Adrenal gland (tissue), 12 donors: ENCODE data around the gene EPHB6. TPM values are rescaled to one million over a fixed set of nuclear protein-coding genes. Genes with fewer than 3 reads are reported as not detected.

ENCODE experiments used
- DNase-seq, 7 donors: peaks; one replicate each; pipeline ENCODE4 v3.0.0-alpha.2; 2019 to 2020
- H3K27ac ChIP-seq, 5 donors: fragments of 200-600 bp; sonication (generic) in 4 of 5; 1 replicate in 3 of 5; 2 replicates in 2 of 5; pipeline versions ENCODE4 v1.5.1 to v1.8.0; 2016 to 2020; ENCODE audit warnings: mild to moderate bottlenecking in 1 of 5
- H3K27me3 ChIP-seq: fragments of 200-600 bp; 2 replicates; pipeline ENCODE4 v1.8.0; 2021
- H3K36me3 ChIP-seq, 2 donors: fragments of 200-600 bp; replicated peaks in 1 of 2; 1 replicate in 1 of 2; 2 replicates in 1 of 2; pipeline versions ENCODE4 v1.5.1 to v1.8.0; 2018 to 2022
- H3K4me1 ChIP-seq, 2 donors: fragments of 200-600 bp; replicated peaks in 1 of 2; 1 replicate in 1 of 2; 2 replicates in 1 of 2; pipeline versions ENCODE4 v1.5.1 to v1.8.0; 2018 to 2021
- H3K4me3 ChIP-seq, 4 donors: fragments of 200-600 bp; sonication (generic) in 3 of 4; one replicate each; pipeline ENCODE4 v1.5.1; 2016 to 2018
- H3K9me3 ChIP-seq, 3 donors: fragments of 200-600 bp; sonication (generic) in 1 of 3; replicated peaks in 1 of 3; 1 replicate in 2 of 3; 2 replicates in 1 of 3; pipeline versions ENCODE4 v1.5.1 to v1.8.0; 2016 to 2021
- CTCF ChIP-seq, 6 experiments: fragments of 450-650 bp in 4 of 6; fragments of 200-600 bp in 2 of 6; sonication (generic) in 1 of 6; IDR thresholded peaks; 1 replicate in 5 of 6; 2 replicates in 1 of 6; pipeline versions ENCODE4 v1.5.1 to v1.8.0; 2016 to 2021; ENCODE audit warnings: antibody characterized with exemption in 6 of 6, mild to moderate bottlenecking in 2 of 6, moderate library complexity in 1 of 6
- POLR2A ChIP-seq, 2 donors: fragments of 450-650 bp; IDR thresholded peaks; one replicate each; pipeline ENCODE4 v1.6.1; 2017; ENCODE audit warnings: antibody characterized with exemption in 2 of 2, mild to moderate bottlenecking in 2 of 2, moderate library complexity in 1 of 2
- WGBS, 4 donors: extraction: QIAGEN DNeasy Blood & Tissue Kit in 2 of 4; methylation state at CpG; one replicate each; pipeline versions ENCODE4 v1.1.5 to v1.1.7; 2013 to 2017; 5-methylcytosine and 5-hydroxymethylcytosine counted together
- intact Hi-C, 2 donors: fragments of 100-400 bp; cut with DNase I; formaldehyde crosslinking; loops; one replicate each; pipeline versions ENCODE4 v1.14.1 to v1.15.0; 2022 to 2023
- polyA plus RNA-seq, 3 donors: library from polyadenylated mRNA; stranded (reverse); fragments of 200-250 nt in 2 of 3; fragments of 350-450 nt in 1 of 3; fragmentation: Illumina TruSeq in 1 of 3; extraction: RNeasy Lipid Tissue Mini Kit (QIAGEN cat#74804) in 1 of 3; gene quantifications; one replicate each; pipeline ENCODE4 v1.2.3, GENCODE V29; 2013 to 2014
- total RNA-seq, 9 donors: library from RNA; depleted of rRNA in 4 of 9; stranded (reverse); fragments of >200 nt in 4 of 9; fragments of 120-200 nt in 1 of 9; fragmentation: NEBNext Ultra II Directional in 1 of 9; extraction: Animal tissue kit (Norgen Biotek cat#: 25700) in 1 of 9; gene quantifications; one replicate each; pipeline versions ENCODE4 v1.1.0 to v1.2.4, GENCODE V29; 2013 to 2023
- donor health status: healthy with polysubstance abuse.
- donor health status: Bipolar disorder and iron deficiency.
- donor health status: DM: yes; HTN: yes; CAD: no.
- donor health status: DM: no; HTN: no; CAD: no.
- donor health status: DM: no; HTN: no; CAD: no.
- donor health status: DM: yes; HTN: yes; CAD: no.

EPHB6 gene
- total and polyA plus RNA-seq, 12 donors, result 0.78 to 17.2 (median 3.7) TPM

- intact Hi-C loops, result no loop called here
- no peak overlapping the region for H3K27ac ChIP-seq
- H3K36me3 ChIP-seq, result no peaks in the 10 kb centered on the region
- no peak for DNase-seq
- no peaks in the 10 kb centered on the region for H3K27me3 ChIP-seq
- no peak overlapping the region for H3K4me3 ChIP-seq
- 65 to 82% (median 73%) methylated on average over 1 of the region's 1 CpG for WGBS, 4 donors
- TF ChIP-seq POLR2A (IDR thresholded peaks at IDR 0.05) (no peak), CTCF (IDR thresholded peaks at IDR 0.05) (no peak)
- H3K9me3 ChIP-seq, result no peaks in the 10 kb centered on the region
- H3K4me1 ChIP-seq, result no peaks in the 10 kb centered on the region
Measured at GRCh38 chr7:142842251-142842766, 12.6 kb upstream of the EPHB6 start.

- H3K27me3 ChIP-seq, result no peaks in the 10 kb centered on the region
- DNase-seq, result no peak
- no peaks in the 10 kb centered on the region for H3K9me3 ChIP-seq
- no peak overlapping the region for H3K4me3 ChIP-seq
- no peaks in the 10 kb centered on the region for H3K4me1 ChIP-seq
- H3K36me3 ChIP-seq, result no peaks in the 10 kb centered on the region
- intact Hi-C loops, result no loop called here
- TF ChIP-seq POLR2A (IDR thresholded peaks at IDR 0.05) (no peak), CTCF (IDR thresholded peaks at IDR 0.05) (no peak)
- 58 to 68% (median 66%) methylated on average over 2 of the region's 2 CpGs for WGBS, 4 donors
- no peak overlapping the region for H3K27ac ChIP-seq
Measured at GRCh38 chr7:142847353-142847752, 7.5 kb upstream of the EPHB6 start.

GRCh38 chr7:142851269-142851668 is 3.6 kb upstream of the EPHB6 start:
- no peak for TF ChIP-seq CTCF (IDR thresholded peaks at IDR 0.05)
- no peak for TF ChIP-seq POLR2A (IDR thresholded peaks at IDR 0.05)
- DNase-seq, result no peak
- no peaks in the 10 kb centered on the region for H3K36me3 ChIP-seq
- H3K4me3 ChIP-seq, result no peak overlapping the region
- intact Hi-C loops, result no loop called here
- H3K27me3 ChIP-seq, result no peaks in the 10 kb centered on the region
- WGBS, 4 donors, result 71 to 77% (median 71%) methylated on average over 4 of the region's 4 CpGs
- peaks cover 0 to 12% of the 10 kb centered on the region in 2 donors for H3K4me1 ChIP-seq
- H3K27ac ChIP-seq, result no peak overlapping the region
- H3K9me3 ChIP-seq, result no peaks in the 10 kb centered on the region

- H3K4me3 ChIP-seq, result no peak overlapping the region
- peaks cover 0 to 12% of the 10 kb centered on the region in 2 donors for H3K4me1 ChIP-seq
- no peaks in the 10 kb centered on the region for H3K27me3 ChIP-seq
- intact Hi-C loops, result no loop called here
- DNase-seq, result no peak
- H3K36me3 ChIP-seq, result no peaks in the 10 kb centered on the region
- H3K9me3 ChIP-seq, result no peaks in the 10 kb centered on the region
- TF ChIP-seq POLR2A (IDR thresholded peaks at IDR 0.05), result no peak
- TF ChIP-seq CTCF (IDR thresholded peaks at IDR 0.05), result no peak
- no peak overlapping the region for H3K27ac ChIP-seq
Measured at GRCh38 chr7:142851919-142852318, 3.0 kb upstream of the EPHB6 start.
